Ammon's horn (tissue), 1 donor: Measurements from ENCODE around the gene CHN1.

Experiments used
- DNase-seq: peaks from one replicate; pipeline ENCODE4 v3.0.0-alpha.2; 2016; ENCODE audit warnings: low spot score

Gene CHN1

GRCh38 chr2:174870787-174871186 lies 134.4 kb downstream of the CHN1 start:
- DNase-seq, result no peak

- DNase-seq, result no peak
Observed at GRCh38 chr2:174868878-174869277, 136.3 kb downstream of the CHN1 start.

- DNase-seq, result no peak
Observed at GRCh38 chr2:174866421-174866820, 138.8 kb downstream of the CHN1 start.

- DNase-seq, result no peak
Observed at GRCh38 chr2:174863183-174863582, 142.0 kb downstream of the CHN1 start.

- no peak for DNase-seq
Observed at GRCh38 chr2:174859563-174860169, 145.5 kb downstream of the CHN1 start.

- no peak for DNase-seq
Observed at GRCh38 chr2:174858745-174859144, 146.4 kb downstream of the CHN1 start.

GRCh38 chr2:174856447-174856846 lies 148.7 kb downstream of the CHN1 start:
- DNase-seq, result peak; percentile 38

- DNase-seq, result peak; percentile 88
Observed at GRCh38 chr2:174846941-174847938, 157.9 kb downstream of the CHN1 start.

DNA sequence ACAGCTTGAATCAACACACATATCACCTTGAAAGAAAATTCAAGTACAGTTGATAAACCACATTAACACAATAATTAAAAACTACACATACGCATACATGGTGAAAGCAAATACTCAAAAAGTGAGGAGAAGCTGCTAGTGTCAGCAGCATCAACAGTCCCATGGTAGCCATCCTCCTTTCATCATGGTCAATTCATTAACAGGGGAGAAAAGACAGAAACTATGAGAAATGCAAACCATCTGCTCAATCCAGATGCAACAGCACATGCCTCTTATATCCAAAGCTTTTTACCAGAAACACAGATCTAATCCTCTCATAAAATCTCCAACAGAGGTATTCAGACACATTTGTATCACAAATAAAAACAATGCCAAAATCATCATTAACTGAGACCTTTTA lies 159.0 kb downstream of the CHN1 start:
- DNase-seq, result peak; percentile 19

- DNase-seq, result no peak
Observed at GRCh38 chr2:174844295-174844708, 160.9 kb downstream of the CHN1 start.

GRCh38 chr2:174842496-174842895 lies 162.7 kb downstream of the CHN1 start:
- DNase-seq, result no peak

DNA sequence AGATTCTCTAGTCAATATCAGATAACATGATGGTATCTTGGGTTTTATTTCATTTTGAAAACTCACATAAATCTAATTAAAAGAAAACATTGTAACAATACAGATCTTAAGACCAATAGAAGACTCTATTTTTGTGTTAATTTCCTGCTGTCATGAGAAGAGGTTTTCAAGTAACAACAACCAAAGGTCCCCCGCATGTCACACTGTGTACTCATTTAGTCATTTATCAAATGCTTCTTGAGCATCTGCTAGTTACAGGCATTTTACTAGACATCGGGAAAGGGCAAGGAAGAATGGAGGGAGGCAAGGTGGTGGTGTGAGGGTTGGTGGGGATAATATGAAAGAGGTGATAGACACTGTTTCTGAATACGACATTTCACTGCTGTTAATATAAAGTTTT lies 163.2 kb downstream of the CHN1 start:
- no peak for DNase-seq

DNA sequence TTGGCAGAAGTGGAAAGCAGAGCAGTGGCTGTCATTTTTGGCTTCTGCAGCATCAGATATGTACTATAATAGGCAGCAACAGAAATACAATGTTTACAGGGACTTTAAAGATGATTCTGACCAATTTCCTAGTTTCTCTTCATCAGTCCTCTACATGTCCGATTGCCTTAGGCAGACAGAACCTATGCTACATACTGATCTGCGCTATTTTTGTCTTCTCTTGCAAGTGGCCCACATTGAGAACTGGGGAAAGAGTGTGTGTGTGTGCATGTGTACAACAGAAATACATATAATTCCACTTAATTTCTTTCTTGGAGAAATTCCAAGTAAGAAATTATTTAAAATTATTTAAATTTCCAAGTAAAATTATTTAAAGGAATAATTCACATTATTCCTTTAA lies 163.8 kb downstream of the CHN1 start:
- DNase-seq, result no peak

GRCh38 chr2:174840436-174840835 lies 164.7 kb downstream of the CHN1 start:
- DNase-seq, result no peak

DNA sequence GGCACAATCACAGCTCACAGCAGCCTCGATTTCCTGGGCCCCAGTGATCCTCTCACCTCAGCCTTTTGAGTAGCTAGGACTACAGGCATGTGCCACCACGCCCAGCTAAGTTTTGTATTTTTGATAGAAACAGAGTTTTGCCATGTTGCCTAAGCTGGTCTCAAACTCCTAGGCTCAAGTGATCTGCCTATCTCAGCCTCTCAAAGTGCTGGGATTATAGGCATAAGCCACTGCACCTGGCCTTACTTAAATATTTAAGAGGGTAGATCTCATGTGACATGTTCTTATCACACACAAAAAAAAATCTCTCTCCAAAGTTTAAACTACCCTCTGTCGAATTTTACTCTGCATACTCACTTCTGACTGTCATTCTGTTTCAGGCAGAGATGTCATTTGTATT lies 165.5 kb downstream of the CHN1 start:
- DNase-seq, result no peak

DNA sequence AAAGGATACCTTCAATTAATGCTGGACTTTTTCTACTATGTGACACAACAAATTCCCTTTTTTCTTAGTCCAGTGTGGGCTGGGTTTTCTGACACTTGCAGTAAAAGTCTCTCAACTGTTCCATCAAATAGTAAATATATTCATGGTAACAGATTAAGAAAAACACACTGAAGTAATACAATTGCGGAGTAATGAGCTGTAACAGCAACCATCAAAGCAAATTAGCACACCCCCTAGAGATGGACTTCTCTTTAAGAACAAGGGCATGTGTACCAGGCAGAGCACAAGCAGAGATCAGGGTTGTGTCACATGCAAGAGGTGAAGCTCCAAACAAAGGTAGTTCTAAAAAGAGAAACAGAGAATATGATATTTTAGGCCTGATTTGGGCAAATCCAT lies 168.2 kb downstream of the CHN1 start:
- no peak for DNase-seq

- DNase-seq, result no peak
Observed at GRCh38 chr2:174836377-174836994, 168.7 kb downstream of the CHN1 start.

- DNase-seq, result no peak
Observed at GRCh38 chr2:174835797-174836255, 169.4 kb downstream of the CHN1 start.

GRCh38 chr2:174833737-174834136 lies 171.4 kb downstream of the CHN1 start:
- no peak for DNase-seq

GRCh38 chr2:174830561-174830960 lies 174.6 kb downstream of the CHN1 start:
- no peak for DNase-seq

GRCh38 chr2:174829550-174829949 lies 175.6 kb downstream of the CHN1 start:
- peak; percentile 27 for DNase-seq
